Adrenal gland (tissue), 12 donors: ENCODE data around the gene AGO1. TPM values are rescaled to one million over a fixed set of nuclear protein-coding genes. Genes with fewer than 3 reads are reported as not detected.

Experiments used
- DNase-seq, 7 donors: peaks; one replicate each; pipeline ENCODE4 v3.0.0-alpha.2; 2019 to 2020
- H3K27ac ChIP-seq, 5 donors: fragments of 200-600 bp; sonication (generic) in 4 of 5; 1 replicate in 3 of 5; 2 replicates in 2 of 5; pipeline versions ENCODE4 v1.5.1 to v1.8.0; 2016 to 2020; ENCODE audit warnings: mild to moderate bottlenecking in 1 of 5
- H3K27me3 ChIP-seq: fragments of 200-600 bp; 2 replicates; pipeline ENCODE4 v1.8.0; 2021
- H3K36me3 ChIP-seq, 2 donors: fragments of 200-600 bp; replicated peaks in 1 of 2; 1 replicate in 1 of 2; 2 replicates in 1 of 2; pipeline versions ENCODE4 v1.5.1 to v1.8.0; 2018 to 2022
- H3K4me1 ChIP-seq, 2 donors: fragments of 200-600 bp; replicated peaks in 1 of 2; 1 replicate in 1 of 2; 2 replicates in 1 of 2; pipeline versions ENCODE4 v1.5.1 to v1.8.0; 2018 to 2021
- H3K4me3 ChIP-seq, 4 donors: fragments of 200-600 bp; sonication (generic) in 3 of 4; one replicate each; pipeline ENCODE4 v1.5.1; 2016 to 2018
- H3K9me3 ChIP-seq, 3 donors: fragments of 200-600 bp; sonication (generic) in 1 of 3; replicated peaks in 1 of 3; 1 replicate in 2 of 3; 2 replicates in 1 of 3; pipeline versions ENCODE4 v1.5.1 to v1.8.0; 2016 to 2021
- POLR2A ChIP-seq, 2 donors: fragments of 450-650 bp; IDR thresholded peaks; one replicate each; pipeline ENCODE4 v1.6.1; 2017; ENCODE audit warnings: antibody characterized with exemption in 2 of 2, mild to moderate bottlenecking in 2 of 2, moderate library complexity in 1 of 2
- WGBS, 4 donors: extraction: QIAGEN DNeasy Blood & Tissue Kit in 2 of 4; methylation state at CpG; one replicate each; pipeline versions ENCODE4 v1.1.5 to v1.1.7; 2013 to 2017; 5-methylcytosine and 5-hydroxymethylcytosine counted together
- intact Hi-C, 2 donors: fragments of 100-400 bp; cut with DNase I; formaldehyde crosslinking; loops; one replicate each; pipeline versions ENCODE4 v1.14.1 to v1.15.0; 2022 to 2023
- polyA plus RNA-seq, 3 donors: library from polyadenylated mRNA; stranded (reverse); fragments of 200-250 nt in 2 of 3; fragments of 350-450 nt in 1 of 3; fragmentation: Illumina TruSeq in 1 of 3; extraction: RNeasy Lipid Tissue Mini Kit (QIAGEN cat#74804) in 1 of 3; gene quantifications; one replicate each; pipeline ENCODE4 v1.2.3, GENCODE V29; 2013 to 2014
- total RNA-seq, 9 donors: library from RNA; depleted of rRNA in 4 of 9; stranded (reverse); fragments of >200 nt in 4 of 9; fragments of 120-200 nt in 1 of 9; fragmentation: NEBNext Ultra II Directional in 1 of 9; extraction: Animal tissue kit (Norgen Biotek cat#: 25700) in 1 of 9; gene quantifications; one replicate each; pipeline versions ENCODE4 v1.1.0 to v1.2.4, GENCODE V29; 2013 to 2023
- TF ChIP-seq, protein P1 (sequence below), 6 experiments: fragments of 450-650 bp in 4 of 6; fragments of 200-600 bp in 2 of 6; sonication (generic) in 1 of 6; IDR thresholded peaks; 1 replicate in 5 of 6; 2 replicates in 1 of 6; pipeline versions ENCODE4 v1.5.1 to v1.8.0; 2016 to 2021; ENCODE audit warnings: antibody characterized with exemption in 6 of 6, mild to moderate bottlenecking in 2 of 6, moderate library complexity in 1 of 6
- donor health status: healthy with polysubstance abuse.
- donor health status: Bipolar disorder and iron deficiency.
- donor health status: DM: yes; HTN: yes; CAD: no.
- donor health status: DM: no; HTN: no; CAD: no.
- donor health status: DM: no; HTN: no; CAD: no.
- donor health status: DM: yes; HTN: yes; CAD: no.

The AGO1 gene
- total and polyA plus RNA-seq, 12 donors: 4.5 to 51.1 (median 33.8) TPM

DNA sequence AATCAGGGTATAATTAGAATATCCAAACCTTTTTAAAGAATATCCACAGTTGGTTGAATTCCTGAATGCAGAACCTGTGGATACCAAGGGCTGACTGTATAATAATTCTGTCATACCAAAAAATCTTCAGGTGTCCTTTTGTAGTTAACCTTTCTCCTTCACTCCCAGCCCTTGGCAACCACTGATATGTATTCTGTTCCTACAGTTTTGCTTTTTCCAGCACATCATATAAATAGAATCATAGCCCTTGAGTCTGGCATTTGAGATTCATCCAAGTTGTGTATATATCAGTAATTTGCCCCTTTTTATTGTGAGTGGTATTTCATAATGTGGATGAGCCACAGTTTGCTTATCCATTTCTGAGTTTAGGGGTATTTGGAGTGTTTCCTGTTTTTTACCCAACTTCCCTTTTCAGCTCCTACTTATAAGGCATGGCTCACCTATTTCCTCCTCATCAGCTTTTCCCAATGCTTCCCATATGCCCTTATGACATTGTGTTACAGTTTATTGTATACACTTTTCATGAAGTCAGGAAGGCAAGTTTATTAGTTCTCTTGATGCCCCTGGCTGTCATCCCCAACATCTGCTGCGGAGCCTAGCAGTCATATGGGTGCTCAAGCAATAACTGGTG lies 35.0 kb upstream of the AGO1 start:
- Histone ChIP-seq H3K36me3 (peaks cover 0 to 22% of the 10 kb centered on the region in 2 donors), H3K27ac (no peak overlapping the region), H3K9me3 (no peaks in the 10 kb centered on the region), H3K4me3 (no peak overlapping the region), H3K4me1 (peaks cover 0 to 3% of the 10 kb centered on the region in 2 donors), H3K27me3 (no peaks in the 10 kb centered on the region)
- TF ChIP-seq, protein P1, sequence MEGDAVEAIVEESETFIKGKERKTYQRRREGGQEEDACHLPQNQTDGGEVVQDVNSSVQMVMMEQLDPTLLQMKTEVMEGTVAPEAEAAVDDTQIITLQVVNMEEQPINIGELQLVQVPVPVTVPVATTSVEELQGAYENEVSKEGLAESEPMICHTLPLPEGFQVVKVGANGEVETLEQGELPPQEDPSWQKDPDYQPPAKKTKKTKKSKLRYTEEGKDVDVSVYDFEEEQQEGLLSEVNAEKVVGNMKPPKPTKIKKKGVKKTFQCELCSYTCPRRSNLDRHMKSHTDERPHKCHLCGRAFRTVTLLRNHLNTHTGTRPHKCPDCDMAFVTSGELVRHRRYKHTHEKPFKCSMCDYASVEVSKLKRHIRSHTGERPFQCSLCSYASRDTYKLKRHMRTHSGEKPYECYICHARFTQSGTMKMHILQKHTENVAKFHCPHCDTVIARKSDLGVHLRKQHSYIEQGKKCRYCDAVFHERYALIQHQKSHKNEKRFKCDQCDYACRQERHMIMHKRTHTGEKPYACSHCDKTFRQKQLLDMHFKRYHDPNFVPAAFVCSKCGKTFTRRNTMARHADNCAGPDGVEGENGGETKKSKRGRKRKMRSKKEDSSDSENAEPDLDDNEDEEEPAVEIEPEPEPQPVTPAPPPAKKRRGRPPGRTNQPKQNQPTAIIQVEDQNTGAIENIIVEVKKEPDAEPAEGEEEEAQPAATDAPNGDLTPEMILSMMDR (IDR thresholded peaks at IDR 0.05): no peak
- TF ChIP-seq POLR2A (IDR thresholded peaks at IDR 0.05): no peak
- DNase-seq: no peak
- intact Hi-C loops: no loop called here
- WGBS, 4 donors: 90 to 95% (median 92%) methylated on average over 1 of the region's 1 CpG

DNA sequence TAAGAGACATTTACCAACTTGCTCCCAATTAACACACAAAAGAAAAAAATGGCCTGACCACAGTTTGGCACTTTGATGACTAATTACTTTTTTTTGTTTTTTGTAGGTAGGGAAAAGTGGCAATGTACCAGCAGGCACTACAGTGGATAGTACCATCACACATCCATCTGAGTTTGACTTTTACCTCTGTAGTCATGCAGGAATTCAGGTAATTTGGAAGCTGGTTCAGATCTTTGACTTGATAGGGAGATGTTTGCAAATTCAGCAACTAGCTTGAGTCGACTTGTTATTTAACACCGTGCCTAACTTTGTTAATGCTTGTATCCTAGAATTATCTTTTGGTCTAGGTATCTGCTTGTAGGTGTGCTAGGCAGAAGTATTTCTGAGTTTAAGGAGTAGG lies 33.0 kb upstream of the AGO1 start:
- intact Hi-C loops: loop anchor here in 1 of 2 donors (10.0 kb wide), 1 partner anchor 235 kb away; the partner anchor contains the start of genes ADPRS and TEKT2
- TF ChIP-seq, protein P1 (IDR thresholded peaks at IDR 0.05): no peak
- TF ChIP-seq POLR2A (IDR thresholded peaks at IDR 0.05): no peak
- H3K27me3 ChIP-seq: no peaks in the 10 kb centered on the region
- WGBS, 4 donors: 91 to 100% (median 96%) methylated on average over 2 of the region's 2 CpGs
- no peaks in the 10 kb centered on the region for H3K9me3 ChIP-seq
- no peak overlapping the region for H3K27ac ChIP-seq
- peaks cover 0 to 3% of the 10 kb centered on the region in 2 donors for H3K4me1 ChIP-seq
- DNase-seq: no peak
- no peak overlapping the region for H3K4me3 ChIP-seq
- peaks cover 0 to 26% of the 10 kb centered on the region in 2 donors for H3K36me3 ChIP-seq

DNA sequence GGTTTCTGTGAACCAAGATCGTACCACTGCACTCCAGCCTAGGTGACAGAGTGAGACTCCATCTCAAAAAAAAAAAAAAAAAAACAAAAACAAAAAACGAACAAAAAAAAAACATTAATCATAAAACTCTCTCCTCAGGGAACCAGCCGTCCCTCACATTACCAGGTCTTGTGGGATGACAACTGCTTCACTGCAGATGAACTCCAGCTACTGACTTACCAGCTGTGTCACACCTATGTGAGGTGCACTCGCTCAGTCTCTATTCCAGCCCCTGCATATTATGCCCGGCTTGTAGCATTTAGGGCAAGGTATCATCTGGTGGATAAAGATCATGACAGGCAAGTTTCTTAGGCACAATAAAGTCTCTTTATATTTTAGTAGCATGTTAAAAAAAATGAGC lies 32.3 kb upstream of the AGO1 start:
- DNase-seq: no peak
- WGBS, 4 donors: 80 to 85% (median 82%) methylated on average over 5 of the region's 5 CpGs
- Histone ChIP-seq H3K4me3 (no peak overlapping the region), H3K27me3 (no peaks in the 10 kb centered on the region), H3K27ac (no peak overlapping the region), H3K9me3 (no peaks in the 10 kb centered on the region), H3K4me1 (peaks cover 0 to 3% of the 10 kb centered on the region in 2 donors), H3K36me3 (peaks cover 0 to 27% of the 10 kb centered on the region in 2 donors)
- TF ChIP-seq, protein P1 (IDR thresholded peaks at IDR 0.05): no peak
- no peak for TF ChIP-seq POLR2A (IDR thresholded peaks at IDR 0.05)
- intact Hi-C loops: loop anchor here in 1 of 2 donors (10.0 kb wide), 1 partner anchor 234 kb away; the partner anchor contains the start of genes ADPRS and TEKT2

DNA sequence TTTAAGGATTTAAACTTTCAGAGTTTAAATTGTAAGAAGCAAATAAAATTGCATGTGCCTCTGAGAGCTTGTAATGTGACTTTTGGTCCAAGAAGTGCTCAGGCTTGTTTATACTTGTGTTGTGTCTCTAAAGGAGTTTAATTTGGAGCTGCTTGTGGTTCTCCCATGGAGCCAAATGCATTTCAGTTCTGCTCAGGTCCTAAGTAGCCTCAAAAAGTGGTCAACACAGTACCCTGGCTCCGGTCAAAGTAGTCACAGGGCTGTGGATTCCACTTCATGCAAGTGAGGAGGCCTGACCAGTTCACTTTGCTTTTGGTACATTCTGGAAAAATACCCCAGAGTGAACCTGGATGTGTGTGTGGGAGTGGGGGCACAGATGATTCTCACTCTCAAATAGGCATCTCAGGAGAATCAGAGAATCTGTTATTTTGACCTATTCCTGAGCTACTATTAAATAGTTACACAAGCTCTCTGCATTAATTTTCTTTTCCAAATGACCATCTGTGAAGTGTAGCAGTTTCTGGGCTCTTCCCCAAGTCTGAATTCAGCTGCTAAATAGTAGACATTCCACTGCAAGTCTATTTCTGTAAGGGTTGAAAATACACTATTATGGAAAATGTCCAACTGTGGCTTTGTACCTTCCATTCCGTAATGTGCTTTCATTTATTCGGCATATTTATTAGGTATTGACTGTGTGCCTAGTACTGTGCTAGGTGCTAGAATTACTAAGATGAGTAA lies 31.7 kb upstream of the AGO1 start:
- peaks cover 0 to 27% of the 10 kb centered on the region in 2 donors for H3K36me3 ChIP-seq
- TF ChIP-seq, protein P1 (IDR thresholded peaks at IDR 0.05): no peak
- no peak for TF ChIP-seq POLR2A (IDR thresholded peaks at IDR 0.05)
- H3K4me1 ChIP-seq: peaks cover 0 to 3% of the 10 kb centered on the region in 2 donors
- H3K27me3 ChIP-seq: no peaks in the 10 kb centered on the region
- DNase-seq: peak in 2 of 7 donors; percentile 4 to 40
- intact Hi-C loops: loop anchor here in 1 of 2 donors (10.0 kb wide), 1 partner anchor 234 kb away; the partner anchor contains the start of genes ADPRS and TEKT2
- H3K27ac ChIP-seq: no peak overlapping the region
- no peak overlapping the region for H3K4me3 ChIP-seq
- 58 to 87% (median 77%) methylated on average over 3 of the region's 3 CpGs for WGBS, 4 donors
- H3K9me3 ChIP-seq: no peaks in the 10 kb centered on the region
